Karpas-422 (cell line): ENCODE data around the gene SPSB4. TPM values are rescaled to one million over a fixed set of nuclear protein-coding genes. Genes with fewer than 3 reads are reported as not detected.

ENCODE experiments used
- DNase-seq: peaks from one replicate; pipeline ENCODE4 v3.0.0-alpha.2; 2015
- H2AFZ ChIP-seq: fragments of 200-600 bp; sonication (generic); 2 replicates; pipeline ENCODE4 v1.6.1; 2014; ENCODE audit warnings: antibody characterized with exemption, low read length, mixed read lengths
- H3K27ac ChIP-seq: fragments of 200-600 bp; sonication (generic); 2 replicates; pipeline ENCODE4 v1.5.1; 2014; ENCODE audit warnings: mild to moderate bottlenecking, low read length, moderate library complexity
- H3K27me3 ChIP-seq: fragments of 200-600 bp; sonication (generic); 2 replicates; pipeline ENCODE4 v1.6.1; 2014; ENCODE audit warnings: low read length, mixed read lengths
- H3K36me3 ChIP-seq: fragments of 200-600 bp; sonication (generic); 2 replicates; pipeline ENCODE4 v1.6.1; 2014; ENCODE audit warnings: low read length, mixed read lengths; ENCODE audit not compliant: insufficient read depth
- H3K4me1 ChIP-seq: fragments of 200-600 bp; sonication (generic); 2 replicates; pipeline ENCODE4 v1.6.1; 2014; ENCODE audit warnings: mild to moderate bottlenecking, low read length, mixed read lengths
- H3K4me2 ChIP-seq: fragments of 200-600 bp; sonication (generic); 2 replicates; pipeline ENCODE4 v1.6.1; 2014; ENCODE audit warnings: low read length, low read depth, mild to moderate bottlenecking; ENCODE audit not compliant: poor library complexity, severe bottlenecking
- H3K4me3 ChIP-seq: fragments of 200-600 bp; sonication (generic); 2 replicates; pipeline ENCODE4 v1.5.1; 2014; ENCODE audit warnings: mild to moderate bottlenecking, antibody characterized with exemption, low read length, mixed read lengths
- H3K79me2 ChIP-seq: fragments of 200-600 bp; sonication (generic); 2 replicates; pipeline ENCODE4 v1.6.1; 2014; ENCODE audit warnings: mild to moderate bottlenecking, low read length, mixed read lengths
- H3K9ac ChIP-seq: fragments of 200-600 bp; sonication (generic); 2 replicates; pipeline ENCODE4 v1.6.0; 2014; ENCODE audit warnings: low read length
- H3K9me2 ChIP-seq: fragments of 200-600 bp; sonication (generic), shearing (Covaris generic); replicated peaks from 2 replicates; pipeline ENCODE4 v1.6.0; 2014; ENCODE audit warnings: mild to moderate bottlenecking, low read length, moderate library complexity; ENCODE audit not compliant: insufficient read depth
- H3K9me3 ChIP-seq: fragments of 300-700, 200-600 bp; sonication (generic); 2 replicates; pipeline ENCODE4 v1.6.1; 2014; ENCODE audit warnings: low read length, mixed read lengths
- H4K20me1 ChIP-seq: fragments of 200-600 bp; sonication (generic); 2 replicates; pipeline ENCODE4 v1.6.1; 2014; ENCODE audit warnings: mild to moderate bottlenecking, antibody characterized with exemption, low read length, low read depth; ENCODE audit not compliant: insufficient read depth
- total RNA-seq: library from RNA; depleted of rRNA; stranded (reverse); fragments of >200 nt; shearing (Covaris generic); gene quantifications from 2 replicates; pipeline ENCODE4 v1.2.3, GENCODE V29; 2014; ENCODE audit warnings: low replicate concordance

SPSB4 gene
- total RNA-seq, 1 experiment from 2014 or later: not detected

GRCh38 chr3:141170678-141171295 lies 119.6 kb downstream of the SPSB4 start:
- H3K4me2 ChIP-seq: no peak overlapping the region
- H3K9me2 ChIP-seq: no peaks in the 10 kb centered on the region
- no peaks in the 10 kb centered on the region for H3K27me3 ChIP-seq
- no peaks in the 10 kb centered on the region for H3K4me1 ChIP-seq
- no peak for DNase-seq
- no peaks in the 10 kb centered on the region for H3K9me3 ChIP-seq
- H3K9ac ChIP-seq: no peak overlapping the region
- H3K27ac ChIP-seq: no peak overlapping the region
- H3K36me3 ChIP-seq: no peaks in the 10 kb centered on the region
- no peaks in the 10 kb centered on the region for H4K20me1 ChIP-seq
- no peak overlapping the region for H2AFZ ChIP-seq
- no peaks in the 10 kb centered on the region for H3K79me2 ChIP-seq
- H3K4me3 ChIP-seq: no peak overlapping the region

DNA sequence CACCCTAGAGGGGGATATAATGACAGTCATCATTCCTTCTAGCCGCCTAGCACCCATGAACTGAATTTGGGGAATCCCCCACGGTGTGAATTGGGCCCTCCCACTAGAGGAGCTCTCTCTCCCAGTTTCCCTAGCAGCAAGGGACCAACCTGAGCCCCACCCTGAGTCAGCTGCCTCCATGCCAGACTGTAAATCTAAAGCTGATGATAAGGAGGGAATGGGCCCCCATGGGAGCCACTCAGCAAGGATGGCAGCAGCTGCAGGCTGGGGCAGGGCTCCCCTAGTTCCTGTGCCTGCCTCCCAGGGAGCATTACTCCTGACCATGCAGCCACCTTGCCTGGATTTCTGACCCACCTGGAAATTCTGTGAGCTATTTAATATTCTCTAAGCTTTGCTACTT lies 123.5 kb downstream of the SPSB4 start:
- H3K27ac ChIP-seq: no peak overlapping the region
- H3K79me2 ChIP-seq: no peaks in the 10 kb centered on the region
- H3K4me2 ChIP-seq: no peak overlapping the region
- H3K9me3 ChIP-seq: no peaks in the 10 kb centered on the region
- H3K9me2 ChIP-seq: no peaks in the 10 kb centered on the region
- no peaks in the 10 kb centered on the region for H3K27me3 ChIP-seq
- no peak for DNase-seq
- H3K4me1 ChIP-seq: no peaks in the 10 kb centered on the region
- no peaks in the 10 kb centered on the region for H3K36me3 ChIP-seq
- H4K20me1 ChIP-seq: no peaks in the 10 kb centered on the region
- no peak overlapping the region for H2AFZ ChIP-seq
- H3K4me3 ChIP-seq: no peak overlapping the region
- H3K9ac ChIP-seq: no peak overlapping the region

GRCh38 chr3:141176775-141177174 lies 125.6 kb downstream of the SPSB4 start:
- Histone ChIP-seq H3K36me3 (no peaks in the 10 kb centered on the region), H2AFZ (no peak overlapping the region), H3K79me2 (no peaks in the 10 kb centered on the region), H3K9ac (no peak overlapping the region), H3K4me2 (no peak overlapping the region), H3K9me3 (no peaks in the 10 kb centered on the region), H3K27ac (no peak overlapping the region), H3K4me1 (no peaks in the 10 kb centered on the region), H3K4me3 (no peak overlapping the region), H3K27me3 (no peaks in the 10 kb centered on the region), H3K9me2 (no peaks in the 10 kb centered on the region), H4K20me1 (no peaks in the 10 kb centered on the region)
- no peak for DNase-seq

- no peaks in the 10 kb centered on the region for H3K9me3 ChIP-seq
- no peak overlapping the region for H3K27ac ChIP-seq
- no peaks in the 10 kb centered on the region for H3K79me2 ChIP-seq
- no peak overlapping the region for H3K4me2 ChIP-seq
- no peak overlapping the region for H3K9ac ChIP-seq
- no peak overlapping the region for H2AFZ ChIP-seq
- DNase-seq: no peak
- H3K9me2 ChIP-seq: no peaks in the 10 kb centered on the region
- no peaks in the 10 kb centered on the region for H3K27me3 ChIP-seq
- H3K4me1 ChIP-seq: no peaks in the 10 kb centered on the region
- no peaks in the 10 kb centered on the region for H4K20me1 ChIP-seq
- no peak overlapping the region for H3K4me3 ChIP-seq
- H3K36me3 ChIP-seq: no peaks in the 10 kb centered on the region
Observed at GRCh38 chr3:141178026-141178425, 126.9 kb downstream of the SPSB4 start.

DNA sequence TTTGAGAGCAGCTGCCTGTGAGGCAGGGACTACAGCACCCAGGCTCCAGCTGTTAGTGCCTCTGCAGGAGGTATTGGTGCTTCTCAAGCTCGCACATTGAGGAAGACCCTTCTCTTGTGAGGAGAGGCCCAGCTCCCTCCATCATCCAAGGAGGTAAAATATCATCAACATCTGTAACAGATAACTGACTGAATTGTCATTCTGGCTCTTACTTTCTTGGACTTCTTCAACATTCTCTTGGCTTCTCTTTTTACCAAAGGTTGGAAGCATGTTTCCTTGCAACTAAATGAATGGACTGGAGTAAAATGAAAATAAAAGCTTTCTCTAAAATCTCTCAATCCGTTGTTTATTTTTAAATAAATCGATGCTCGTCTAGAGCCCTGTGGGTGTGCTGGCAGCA lies 127.4 kb downstream of the SPSB4 start:
- H3K9me2 ChIP-seq: no peaks in the 10 kb centered on the region
- no peak for DNase-seq
- H3K4me2 ChIP-seq: no peak overlapping the region
- H3K4me3 ChIP-seq: no peak overlapping the region
- H3K9me3 ChIP-seq: no peaks in the 10 kb centered on the region
- no peak overlapping the region for H2AFZ ChIP-seq
- no peak overlapping the region for H3K27ac ChIP-seq
- no peaks in the 10 kb centered on the region for H4K20me1 ChIP-seq
- no peak overlapping the region for H3K9ac ChIP-seq
- no peaks in the 10 kb centered on the region for H3K36me3 ChIP-seq
- no peaks in the 10 kb centered on the region for H3K27me3 ChIP-seq
- no peaks in the 10 kb centered on the region for H3K4me1 ChIP-seq
- H3K79me2 ChIP-seq: no peaks in the 10 kb centered on the region

DNA sequence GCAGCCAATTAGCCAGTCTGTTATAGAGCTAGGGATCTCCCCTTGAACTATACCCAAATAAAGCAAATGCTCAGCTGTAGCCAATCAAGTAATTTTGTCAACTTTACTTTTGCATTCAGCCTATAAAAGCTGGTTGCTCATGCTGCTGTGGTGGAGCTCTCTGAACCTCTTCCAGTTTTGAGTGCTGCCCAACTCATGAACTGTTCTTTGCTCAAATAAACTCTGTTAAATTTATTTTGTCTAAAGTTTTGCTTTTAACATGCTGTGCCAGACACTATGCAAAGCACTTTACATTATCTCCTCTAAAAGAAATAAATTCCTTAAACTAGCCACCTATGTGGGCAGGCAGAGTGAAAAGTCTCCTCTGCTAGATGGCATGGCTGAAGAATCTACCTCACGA lies 128.8 kb downstream of the SPSB4 start:
- no peaks in the 10 kb centered on the region for H3K27me3 ChIP-seq
- DNase-seq: no peak
- no peak overlapping the region for H3K4me2 ChIP-seq

DNA sequence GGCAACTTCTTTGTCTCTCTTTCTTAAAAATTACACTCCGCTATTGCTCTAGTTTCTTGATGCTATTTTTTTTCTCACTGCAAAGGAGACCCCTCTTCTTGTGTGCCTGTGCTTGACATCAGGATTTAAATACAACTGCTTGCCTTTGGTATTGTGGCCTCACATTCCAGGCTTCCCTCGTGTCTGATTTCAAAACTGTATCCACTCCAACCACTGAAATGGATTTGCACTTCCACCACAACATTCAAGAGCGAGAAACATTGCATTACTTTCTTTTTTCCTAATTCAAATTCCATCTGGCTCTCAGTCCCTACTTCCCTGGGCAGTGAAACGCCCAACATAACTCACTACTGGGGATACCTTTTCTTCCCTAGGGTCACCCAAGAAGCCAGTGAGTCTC lies 130.0 kb downstream of the SPSB4 start:
- H4K20me1 ChIP-seq: no peaks in the 10 kb centered on the region
- H3K9me2 ChIP-seq: no peaks in the 10 kb centered on the region
- H3K4me3 ChIP-seq: no peak overlapping the region

More for the DNA sequence above, 128.8 kb downstream of the SPSB4 start:
- H2AFZ ChIP-seq: no peak overlapping the region
- no peaks in the 10 kb centered on the region for H3K36me3 ChIP-seq
- H3K9me3 ChIP-seq: no peaks in the 10 kb centered on the region
- no peaks in the 10 kb centered on the region for H4K20me1 ChIP-seq
- H3K9ac ChIP-seq: no peak overlapping the region
- H3K9me2 ChIP-seq: no peaks in the 10 kb centered on the region
- no peaks in the 10 kb centered on the region for H3K4me1 ChIP-seq
- H3K27ac ChIP-seq: no peak overlapping the region
- no peak overlapping the region for H3K4me3 ChIP-seq
- H3K79me2 ChIP-seq: no peaks in the 10 kb centered on the region

DNA sequence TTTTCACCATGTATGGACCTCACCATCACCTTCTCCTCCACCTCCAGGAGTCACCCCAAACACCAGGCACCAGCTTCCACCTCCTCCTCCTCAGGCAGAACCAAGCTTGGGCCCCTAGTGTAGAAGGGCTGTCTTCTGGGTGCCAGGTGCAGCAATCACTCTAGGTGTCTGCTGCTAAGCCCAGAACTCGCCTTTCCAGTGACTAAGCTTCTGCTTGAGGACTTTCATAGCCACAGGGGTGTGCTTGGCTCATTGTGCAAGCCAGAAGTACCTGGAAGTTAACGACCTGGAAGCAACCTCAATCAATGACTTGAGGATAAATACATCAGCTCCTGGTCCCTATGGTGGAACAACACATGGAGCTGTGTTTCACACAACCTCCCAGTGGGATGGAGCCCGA lies 130.7 kb downstream of the SPSB4 start:
- Histone ChIP-seq H2AFZ (no peak overlapping the region), H3K27ac (no peak overlapping the region), H3K9ac (no peak overlapping the region), H3K9me3 (no peaks in the 10 kb centered on the region), H3K4me1 (no peaks in the 10 kb centered on the region), H3K9me2 (no peaks in the 10 kb centered on the region), H4K20me1 (no peaks in the 10 kb centered on the region), H3K27me3 (no peaks in the 10 kb centered on the region), H3K4me2 (no peak overlapping the region), H3K79me2 (no peaks in the 10 kb centered on the region), H3K4me3 (no peak overlapping the region), H3K36me3 (no peaks in the 10 kb centered on the region)
- no peak for DNase-seq

More for the DNA sequence above, 130.0 kb downstream of the SPSB4 start:
- H3K9me3 ChIP-seq: no peaks in the 10 kb centered on the region
- H3K36me3 ChIP-seq: no peaks in the 10 kb centered on the region
- H3K79me2 ChIP-seq: no peaks in the 10 kb centered on the region
- no peak overlapping the region for H2AFZ ChIP-seq
- H3K27ac ChIP-seq: no peak overlapping the region
- no peak overlapping the region for H3K9ac ChIP-seq
- H3K27me3 ChIP-seq: no peaks in the 10 kb centered on the region
- H3K4me1 ChIP-seq: no peaks in the 10 kb centered on the region
- no peak overlapping the region for H3K4me2 ChIP-seq
- no peak for DNase-seq

GRCh38 chr3:141183606-141184005 lies 132.5 kb downstream of the SPSB4 start:
- DNase-seq: no peak
- H3K9ac ChIP-seq: no peak overlapping the region
- no peaks in the 10 kb centered on the region for H3K9me3 ChIP-seq
- H2AFZ ChIP-seq: no peak overlapping the region
- no peaks in the 10 kb centered on the region for H3K27me3 ChIP-seq
- no peaks in the 10 kb centered on the region for H3K9me2 ChIP-seq
- H4K20me1 ChIP-seq: no peaks in the 10 kb centered on the region
- H3K36me3 ChIP-seq: no peaks in the 10 kb centered on the region
- no peak overlapping the region for H3K27ac ChIP-seq
- no peaks in the 10 kb centered on the region for H3K79me2 ChIP-seq
- H3K4me1 ChIP-seq: no peaks in the 10 kb centered on the region
- H3K4me3 ChIP-seq: no peak overlapping the region
- no peak overlapping the region for H3K4me2 ChIP-seq
